Activated naive CD4-positive, alpha-beta T cell treated with anti-CD3 and anti-CD28 coated beads, Interleukin-2, amount 50 U/mL, for 16 hours (primary cell): ENCODE results near the gene AEBP1.

Experiments used
- DNase-seq: peaks from one replicate; pipeline ENCODE4 v3.0.0-alpha.2; 2020

AEBP1 gene

GRCh38 chr7:44087911-44088838 lies 16.0 kb upstream of the AEBP1 start:
- DNase-seq = no peak

DNA sequence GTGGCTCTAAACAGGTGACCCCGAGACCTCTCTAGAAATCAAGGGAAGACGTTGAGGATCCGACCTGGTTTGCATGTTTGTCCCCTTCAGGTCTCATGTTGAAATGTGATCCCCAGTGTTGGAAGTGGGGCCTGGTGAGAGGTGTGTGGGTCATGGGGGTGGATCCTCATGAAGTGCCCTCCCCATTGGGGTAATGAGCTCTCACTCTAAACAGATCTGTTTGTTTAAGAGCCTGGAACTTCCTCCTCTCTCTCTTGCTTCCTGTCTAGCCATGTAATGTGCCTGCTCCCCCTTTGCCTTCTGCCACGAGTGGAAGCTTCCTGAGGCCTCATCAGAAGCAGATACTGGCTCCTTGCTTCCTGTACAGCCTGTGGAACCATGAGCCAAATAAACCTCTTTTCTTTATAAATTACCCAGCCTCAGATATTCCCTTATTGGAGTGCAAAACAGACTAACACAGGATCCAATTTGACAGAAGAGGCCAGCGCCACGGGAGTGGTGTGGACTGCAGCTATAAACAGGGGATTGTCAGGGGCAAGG lies 11.0 kb upstream of the AEBP1 start:
- no peak for DNase-seq

DNA sequence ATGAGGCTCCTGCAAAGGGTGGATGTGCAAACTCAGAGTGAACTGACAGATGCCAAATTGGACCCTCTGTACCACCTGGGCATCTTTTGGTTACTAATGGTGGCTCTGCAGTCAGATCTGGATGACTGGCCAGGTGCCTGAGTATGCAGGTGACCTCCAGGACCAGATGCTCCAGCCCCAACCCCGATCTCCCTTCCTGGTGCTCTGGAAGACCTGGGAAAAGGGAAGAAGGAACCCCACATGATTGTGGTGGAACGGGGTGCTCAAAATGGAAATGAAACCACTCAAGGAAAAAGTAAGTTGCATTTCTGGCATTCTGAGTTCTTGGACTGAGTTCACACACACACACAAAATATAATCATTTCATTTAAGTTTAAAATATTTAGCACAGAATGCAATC lies 9.8 kb upstream of the AEBP1 start:
- DNase-seq = no peak

DNA sequence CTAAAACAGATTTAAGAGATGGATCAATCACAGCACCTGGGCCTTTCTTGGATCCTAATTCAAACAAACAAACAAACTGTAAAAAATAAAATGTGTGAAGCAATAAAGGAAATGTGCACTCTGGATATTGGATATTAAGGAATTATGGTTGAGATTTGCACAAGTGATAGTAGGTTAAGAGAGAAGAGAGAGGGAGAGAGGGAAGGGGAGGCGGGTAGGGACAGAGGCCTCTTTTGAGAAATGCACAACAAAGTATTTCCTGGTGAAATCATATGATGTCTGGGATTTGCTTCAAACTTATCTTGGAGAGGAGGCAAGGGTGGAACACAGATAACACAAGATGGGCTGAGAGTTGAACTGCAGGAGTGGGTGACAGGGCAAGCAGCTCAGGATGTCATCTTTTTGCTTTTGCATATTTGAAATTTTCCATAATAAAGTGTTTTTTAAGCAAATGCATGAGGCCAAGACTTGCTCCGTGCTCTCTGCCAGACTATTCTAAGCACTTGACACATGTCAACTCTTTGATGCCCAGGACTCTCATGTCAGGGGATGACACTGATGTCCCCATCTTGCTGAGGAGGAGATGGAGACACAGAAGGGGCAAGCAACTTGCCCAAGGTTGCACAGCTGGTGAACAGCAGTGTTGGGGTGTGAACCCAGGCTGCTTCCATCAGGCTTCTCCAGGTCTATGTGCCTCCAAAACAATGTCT lies 9.1 kb upstream of the AEBP1 start:
- no peak for DNase-seq

- no peak for DNase-seq
Observed at GRCh38 chr7:44095781-44096180, 8.4 kb upstream of the AEBP1 start.

GRCh38 chr7:44096326-44096881 lies 7.7 kb upstream of the AEBP1 start:
- DNase-seq = no peak

GRCh38 chr7:44097064-44097932 lies 6.8 kb upstream of the AEBP1 start:
- no peak for DNase-seq

DNA sequence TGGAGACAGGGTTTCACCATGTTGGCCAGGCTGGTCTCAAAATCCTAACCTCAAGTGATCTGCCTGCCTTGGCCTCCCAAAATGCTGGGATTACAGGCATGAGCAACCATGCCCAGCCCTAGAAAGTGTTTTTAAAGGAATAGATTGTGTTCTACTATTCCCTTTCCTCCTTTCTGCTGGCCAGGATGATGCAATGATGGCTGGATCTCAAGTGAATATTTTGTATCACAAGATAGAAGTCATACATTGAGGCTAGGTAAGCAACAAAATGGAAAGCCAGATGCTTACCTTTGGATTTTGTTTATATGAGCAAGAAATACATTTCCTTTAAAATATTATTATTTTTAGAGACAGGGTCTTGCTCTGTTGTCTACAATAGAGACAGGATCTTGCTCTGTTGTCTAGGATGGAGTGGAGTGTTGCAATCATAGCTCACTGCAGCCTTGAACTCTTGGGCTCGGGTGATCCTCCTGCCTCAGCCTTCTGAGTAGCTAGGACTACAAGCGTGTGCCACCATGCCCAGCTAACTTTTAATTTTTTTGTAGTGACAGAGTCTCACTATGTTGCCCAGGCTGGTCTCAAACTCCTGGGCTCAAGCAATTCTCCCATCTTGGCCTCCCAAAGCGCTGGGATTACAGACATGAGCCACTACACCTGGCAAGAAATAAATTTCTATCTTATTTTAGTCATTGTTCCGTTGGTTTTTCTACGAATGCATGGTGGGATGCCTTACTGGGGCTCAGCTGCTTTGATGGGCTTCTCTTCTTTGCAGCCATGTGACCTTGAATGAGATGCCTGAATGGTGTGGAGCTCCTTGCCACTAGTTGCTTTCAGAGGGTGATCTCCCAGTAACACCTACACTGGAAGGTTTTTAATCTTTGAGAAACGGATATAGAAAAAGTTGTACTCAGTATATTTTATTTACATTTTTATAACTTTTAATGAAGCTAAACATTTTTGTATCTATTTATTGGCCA lies 5.8 kb upstream of the AEBP1 start:
- no peak for DNase-seq

- DNase-seq = no peak
Observed at GRCh38 chr7:44099669-44100068, 4.5 kb upstream of the AEBP1 start.

DNA sequence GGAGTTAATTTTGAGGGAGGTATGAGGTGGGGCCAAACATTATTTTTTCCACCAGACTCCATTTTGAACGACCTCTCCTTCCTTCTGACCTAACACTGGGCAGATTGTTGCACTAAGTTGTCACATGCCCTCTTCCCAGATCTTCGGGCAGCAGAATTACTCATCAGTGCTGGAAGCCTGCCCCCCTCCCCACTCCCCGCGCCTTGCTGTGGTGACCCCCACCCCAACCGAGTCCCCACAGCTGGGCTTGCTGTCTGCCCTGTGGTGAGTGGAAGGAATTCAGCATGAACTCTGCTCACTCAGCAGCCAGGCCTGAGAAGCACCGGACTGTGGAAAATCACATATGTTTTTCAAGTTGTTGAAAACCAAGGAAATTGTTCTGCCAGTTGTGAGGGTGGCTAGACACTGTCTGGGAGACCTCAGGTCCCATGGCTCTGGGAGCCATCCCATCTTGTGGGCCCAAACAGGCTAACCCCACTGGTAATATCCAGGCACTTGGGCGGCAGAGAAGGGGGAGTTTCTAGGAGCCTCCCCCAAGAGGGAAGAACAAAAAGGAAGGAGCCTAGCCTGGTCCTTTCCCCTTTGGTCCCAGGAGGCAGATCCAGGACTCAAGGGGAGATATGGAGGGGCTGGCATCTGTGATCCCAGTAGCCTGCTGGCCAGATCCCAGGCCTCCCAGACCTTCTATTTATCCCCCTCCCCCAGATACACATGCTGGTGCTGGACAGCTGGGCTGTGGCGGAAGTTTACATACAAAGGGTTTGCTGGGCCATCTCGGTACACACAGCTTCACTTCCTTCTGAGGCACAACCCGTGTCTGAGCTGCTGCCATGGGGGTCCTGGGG lies 3.5 kb upstream of the AEBP1 start:
- DNase-seq = no peak

GRCh38 chr7:44101303-44101965 lies 2.7 kb upstream of the AEBP1 start:
- no peak for DNase-seq

DNA sequence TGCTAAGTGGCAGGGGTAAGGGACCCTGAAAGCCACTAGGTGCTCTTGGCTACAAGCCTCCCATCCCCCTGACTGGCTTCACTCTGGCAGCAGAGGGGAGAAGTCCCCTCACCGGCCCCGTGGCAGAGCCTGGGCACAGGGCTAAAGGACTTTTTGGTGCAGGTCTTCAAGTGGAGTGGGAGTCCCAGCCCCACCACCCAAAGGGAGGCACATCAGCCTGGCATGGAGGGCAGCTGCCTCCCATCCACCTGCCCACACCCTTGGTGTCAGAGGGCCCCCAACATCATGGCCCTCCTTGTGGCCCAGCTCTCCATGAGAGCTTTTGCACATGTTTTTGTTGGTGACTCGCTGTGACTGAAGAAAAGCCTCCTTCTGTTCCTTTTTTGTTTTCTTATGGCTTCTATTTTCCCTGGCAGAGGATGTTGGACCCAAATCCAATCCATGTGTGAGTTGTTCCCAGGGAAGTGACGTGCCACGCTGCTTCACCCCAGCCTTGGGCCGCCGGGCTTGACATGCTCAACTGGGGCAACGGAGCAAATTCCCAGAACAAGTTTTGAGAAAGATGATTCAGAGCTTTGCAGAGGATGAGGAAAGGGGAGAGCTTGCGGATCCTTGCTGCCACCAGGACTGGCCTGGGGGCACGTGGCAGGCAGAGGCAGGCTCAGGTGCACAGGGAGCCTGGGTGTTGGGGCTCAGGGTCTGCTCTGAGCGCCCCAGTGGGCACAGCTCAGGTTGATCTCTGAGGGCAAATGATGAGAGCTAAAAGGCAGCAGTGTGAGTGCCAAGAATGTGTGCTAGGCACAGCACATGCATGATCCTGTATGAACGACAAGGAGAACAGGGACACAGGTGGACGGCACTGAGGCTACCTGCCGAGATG lies 1.9 kb upstream of the AEBP1 start:
- DNase-seq = no peak

- no peak for DNase-seq
Observed at GRCh38 chr7:44102846-44103565, 1.1 kb upstream of the AEBP1 start.

DNA sequence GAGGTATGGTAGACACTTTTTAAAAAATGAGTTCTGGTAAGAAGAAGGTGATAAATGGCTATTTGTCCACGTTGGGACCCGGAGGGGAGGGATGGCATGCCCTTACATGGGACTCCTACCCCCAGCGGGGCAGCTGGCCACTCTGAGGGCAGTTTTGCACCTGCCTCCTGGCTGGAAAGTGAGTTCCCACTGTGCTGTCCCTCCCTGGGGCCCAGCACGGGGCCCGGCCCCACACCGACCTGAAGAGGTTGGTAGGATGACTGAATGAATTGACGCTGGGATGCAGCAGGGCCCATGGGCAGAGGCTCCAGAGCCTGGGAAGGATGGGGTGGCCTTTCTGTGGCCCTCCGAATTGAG lies 601 bp upstream of the AEBP1 start:
- DNase-seq = no peak

DNA sequence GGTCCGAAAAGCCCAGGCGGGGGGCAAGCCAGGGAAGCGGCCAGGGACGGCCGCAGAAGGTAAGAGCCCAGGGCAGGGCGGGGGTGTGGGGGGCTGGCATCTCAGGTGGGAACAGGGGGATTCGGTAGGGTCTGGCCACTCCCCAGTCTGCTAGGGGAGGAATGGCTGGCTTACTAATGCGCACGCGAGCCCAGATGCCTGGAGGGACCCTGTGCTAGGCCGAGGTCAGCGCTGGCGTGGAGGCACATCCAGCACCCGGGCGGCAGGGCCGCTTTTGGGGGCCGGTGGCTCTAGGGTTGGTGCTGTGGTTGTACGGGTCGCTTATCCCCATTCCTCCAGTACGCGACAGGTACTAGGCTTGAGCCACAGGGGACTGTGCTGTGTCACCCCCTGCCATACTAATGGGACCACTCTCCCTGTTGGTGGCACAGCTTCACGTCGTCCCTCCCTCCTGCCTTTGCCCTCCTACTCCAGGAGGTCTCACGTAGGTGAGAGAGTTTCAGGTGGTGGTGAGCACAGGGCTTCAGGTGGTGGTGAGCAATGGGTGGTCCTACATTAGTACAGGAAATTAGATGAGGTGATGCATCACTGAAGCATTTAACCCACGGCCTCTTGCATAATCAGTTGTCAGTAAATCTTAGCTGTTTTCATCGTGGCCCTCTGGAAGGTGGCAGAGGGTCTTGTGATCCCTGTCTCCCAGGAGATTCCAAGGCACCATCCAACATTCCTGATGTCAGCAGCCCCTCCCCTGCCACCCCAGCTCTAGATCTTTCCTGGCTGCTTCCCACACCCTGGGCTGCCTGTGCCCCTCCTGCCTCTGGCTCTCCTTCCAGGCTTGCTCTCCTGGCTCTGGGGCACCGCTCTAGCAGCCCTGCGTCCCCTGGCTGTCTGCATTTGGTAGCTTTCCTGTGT lies 971 bp downstream of the AEBP1 start:
- DNase-seq = no peak

GRCh38 chr7:44105832-44106231 lies 1.7 kb downstream of the AEBP1 start:
- no peak for DNase-seq
